Measurements from ENCODE around the gene NBEAL1. TPM values are rescaled to one million over a fixed set of nuclear protein-coding genes. Genes with fewer than 3 reads are reported as not detected.
"Not testable (repeated sequence)": the region's sequence is repeated elsewhere in the genome, so short reads cannot be mapped to it uniquely, and the experiment has no call there.

NBEAL1 gene
- total RNA-seq, 2 donors from 2014 or later: 29.6 to 31.6 TPM

GRCh38 chr2:203246646-203247045 lies 232.0 kb downstream of the NBEAL1 start:
- 87 to 100% methylated on average over 3 of the region's 3 CpGs for WGBS, 2 donors
- Histone ChIP-seq H3K9me3 (no peaks in the 10 kb centered on the region), H3K27me3 (no peaks in the 10 kb centered on the region), H3K27ac (no peak overlapping the region), H3K4me1 (no peaks in the 10 kb centered on the region), H3K36me3 (replicated peaks in 1 of 2; ENCODE audit: insufficient read depth in 1 of 2, low read depth in 2 of 2) (peaks cover 0 to 3% of the 10 kb centered on the region in 2 donors), H3K4me3 (no peak overlapping the region)
- intact Hi-C loops (cut with DNase I): no loop called here
- DNase-seq: no peak
- TF ChIP-seq POLR2A (IDR thresholded peaks at IDR 0.05): no peak
- TF ChIP-seq CTCF (IDR thresholded peaks at IDR 0.05): no peak
- no peak for ATAC-seq

GRCh38 chr2:203252818-203253217 lies 238.1 kb downstream of the NBEAL1 start:
- TF ChIP-seq POLR2A (IDR thresholded peaks at IDR 0.05) (no peak), CTCF (IDR thresholded peaks at IDR 0.05) (no peak)
- no peak overlapping the region for H3K4me3 ChIP-seq
- no peak for DNase-seq
- H3K36me3 ChIP-seq (replicated peaks in 1 of 2; ENCODE audit: insufficient read depth in 1 of 2, low read depth in 2 of 2): peaks cover 0 to 13% of the 10 kb centered on the region in 2 donors
- intact Hi-C loops (cut with DNase I): no loop called here
- no peaks in the 10 kb centered on the region for H3K4me1 ChIP-seq
- H3K27ac ChIP-seq: no peak overlapping the region
- H3K27me3 ChIP-seq: no peaks in the 10 kb centered on the region
- H3K9me3 ChIP-seq: no peaks in the 10 kb centered on the region
- WGBS, 2 donors: 94 to 97% methylated on average over 12 to 13 of the region's 13 CpGs
- ATAC-seq: no peak

GRCh38 chr2:203253422-203254095 lies 238.9 kb downstream of the NBEAL1 start:
- H3K9me3 ChIP-seq; H3K4me3 ChIP-seq; DNase-seq; H3K27me3 ChIP-seq; H3K4me1 ChIP-seq; intact Hi-C loops (cut with DNase I); H3K27ac ChIP-seq; ATAC-seq: not testable (repeated sequence)
- WGBS, 2 donors: 69 to 77% methylated on average over 10 of the region's 10 CpGs
- H3K36me3 ChIP-seq (replicated peaks in 1 of 2; ENCODE audit: insufficient read depth in 1 of 2, low read depth in 2 of 2): peaks cover 0 to 13% of the 10 kb centered on the region in 2 donors

- Histone ChIP-seq H3K4me3 (no peak overlapping the region), H3K9me3 (no peaks in the 10 kb centered on the region), H3K36me3 (replicated peaks in 1 of 2; ENCODE audit: insufficient read depth in 1 of 2, low read depth in 2 of 2) (peaks cover 4 to 5% of the 10 kb centered on the region in 2 donors), H3K27ac (no peak overlapping the region), H3K4me1 (no peaks in the 10 kb centered on the region), H3K27me3 (no peaks in the 10 kb centered on the region)
- ATAC-seq (no peak), DNase-seq (no peak)
- WGBS, 2 donors: 77 to 97% methylated on average over 2 to 3 of the region's 3 CpGs
- TF ChIP-seq POLR2A (IDR thresholded peaks at IDR 0.05) (no peak), CTCF (IDR thresholded peaks at IDR 0.05) (no peak)
- intact Hi-C loops (cut with DNase I): no loop called here
Observed at GRCh38 chr2:203261326-203262159, 246.9 kb downstream of the NBEAL1 start.

Small RNAs within 50 kb of the gene (small RNA-seq; reads per million reads assigned to genes)
- gene AC010900.2 (not detected), gene RF00408 (not detected), gene RN7SL670P (not detected)

Other genes with a start within 250 kb of the NBEAL1 start
- gene ICA1L, start 143.1 kb upstream of the NBEAL1 start, total RNA-seq: 10 to 100 TPM in 1 of 2 donors, 1 to 10 TPM in 1; 6.7 to 34.6 TPM
- gene WDR12, start 103.2 kb upstream of the NBEAL1 start, total RNA-seq: 1 to 10 TPM; 5.3 to 9.9 TPM
- gene CARF, start 102.6 kb upstream of the NBEAL1 start, total RNA-seq: 1 to 10 TPM; 2.6 to 8.0 TPM
- 10 to 100 TPM; 18.9 to 21.4 TPM for gene CYP20A1, start 224.1 kb downstream of the NBEAL1 start, total RNA-seq